Right lobe of liver (tissue), 4 donors: ENCODE data around the gene SRGN.

Experiments used
- POLR2A ChIP-seq: fragments of 450-650 bp; IDR thresholded peaks from one replicate; pipeline ENCODE4 v1.6.1; 2017; ENCODE audit warnings: antibody characterized with exemption, mild to moderate bottlenecking
- TF ChIP-seq, protein P1 (sequence below), 4 donors: fragments of 200-600 bp in 3 of 4; fragments of 450-650 bp in 1 of 4; IDR thresholded peaks; one replicate each; pipeline versions ENCODE4 v1.5.1 to v1.8.0; 2016 to 2022; ENCODE audit warnings: antibody characterized with exemption in 4 of 4, mild to moderate bottlenecking in 2 of 4
- donor health status: DM: no; HTN: no; CAD: no.
- donor health status: DM: no; HTN: no; CAD: no.
- donor health status: DM: no; HTN: yes; CAD: no.

DNA sequence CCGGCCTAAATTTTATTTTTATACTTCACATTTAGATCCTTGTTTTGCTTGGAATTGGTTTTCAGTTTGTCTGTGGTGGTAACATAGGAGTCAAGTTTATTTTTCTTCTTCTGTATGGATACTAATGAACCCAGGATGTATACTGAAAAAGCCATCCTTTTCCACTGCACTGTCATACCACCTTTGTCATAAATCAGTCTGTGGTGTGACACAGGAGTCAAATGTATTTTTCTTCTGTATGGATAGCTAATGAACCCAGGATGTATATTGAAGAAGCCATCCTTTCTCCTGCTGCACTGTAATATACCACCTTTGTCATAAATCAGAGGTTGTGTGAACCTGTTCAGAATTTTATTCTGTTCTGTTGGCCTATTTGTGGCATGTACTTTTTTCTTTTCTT is 57.4 kb downstream of the SRGN start:
- TF ChIP-seq, protein P1, sequence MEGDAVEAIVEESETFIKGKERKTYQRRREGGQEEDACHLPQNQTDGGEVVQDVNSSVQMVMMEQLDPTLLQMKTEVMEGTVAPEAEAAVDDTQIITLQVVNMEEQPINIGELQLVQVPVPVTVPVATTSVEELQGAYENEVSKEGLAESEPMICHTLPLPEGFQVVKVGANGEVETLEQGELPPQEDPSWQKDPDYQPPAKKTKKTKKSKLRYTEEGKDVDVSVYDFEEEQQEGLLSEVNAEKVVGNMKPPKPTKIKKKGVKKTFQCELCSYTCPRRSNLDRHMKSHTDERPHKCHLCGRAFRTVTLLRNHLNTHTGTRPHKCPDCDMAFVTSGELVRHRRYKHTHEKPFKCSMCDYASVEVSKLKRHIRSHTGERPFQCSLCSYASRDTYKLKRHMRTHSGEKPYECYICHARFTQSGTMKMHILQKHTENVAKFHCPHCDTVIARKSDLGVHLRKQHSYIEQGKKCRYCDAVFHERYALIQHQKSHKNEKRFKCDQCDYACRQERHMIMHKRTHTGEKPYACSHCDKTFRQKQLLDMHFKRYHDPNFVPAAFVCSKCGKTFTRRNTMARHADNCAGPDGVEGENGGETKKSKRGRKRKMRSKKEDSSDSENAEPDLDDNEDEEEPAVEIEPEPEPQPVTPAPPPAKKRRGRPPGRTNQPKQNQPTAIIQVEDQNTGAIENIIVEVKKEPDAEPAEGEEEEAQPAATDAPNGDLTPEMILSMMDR (IDR thresholded peaks at IDR 0.05) = no peak
- TF ChIP-seq POLR2A = no peak
